Stimulated activated CD4-positive, alpha-beta T cell treated with anti-CD3 and anti-CD28 coated beads, Interleukin-2, amount 100 ng/mL, for 4 hours (primary cell): Measurements from ENCODE around the gene AP2B1.
"Not testable (repeated sequence)": the region's sequence is repeated elsewhere in the genome, so short reads cannot be mapped to it uniquely, and the experiment has no call there.

Experiments
- DNase-seq: peaks from one replicate; pipeline ENCODE4 v3.0.0-alpha.2; 2020; ENCODE audit warnings: low read depth

AP2B1 gene

DNA sequence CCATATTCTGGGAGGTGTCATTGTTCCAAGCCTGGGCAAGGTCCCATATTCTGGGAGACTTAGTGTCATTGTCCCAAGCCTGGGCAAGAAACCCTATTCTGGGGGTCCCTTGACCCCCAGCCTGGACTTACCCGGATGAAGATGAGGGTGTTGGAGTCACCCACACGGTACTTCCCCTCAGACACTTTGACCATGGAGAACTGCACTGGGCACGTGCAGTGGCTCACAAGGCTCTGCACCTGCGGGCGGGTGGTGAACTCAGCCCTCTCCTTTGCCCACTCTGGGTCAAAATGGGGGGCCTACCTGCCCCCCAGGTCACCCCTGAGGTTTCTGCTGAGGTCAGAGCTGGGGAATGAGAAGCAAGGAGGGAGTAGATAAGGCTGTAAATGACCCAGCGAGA, 161.9 kb downstream of the AP2B1 start:
- no peak for DNase-seq

GRCh38 chr17:35749560-35750412, 162.7 kb downstream of the AP2B1 start:
- no peak for DNase-seq

DNA sequence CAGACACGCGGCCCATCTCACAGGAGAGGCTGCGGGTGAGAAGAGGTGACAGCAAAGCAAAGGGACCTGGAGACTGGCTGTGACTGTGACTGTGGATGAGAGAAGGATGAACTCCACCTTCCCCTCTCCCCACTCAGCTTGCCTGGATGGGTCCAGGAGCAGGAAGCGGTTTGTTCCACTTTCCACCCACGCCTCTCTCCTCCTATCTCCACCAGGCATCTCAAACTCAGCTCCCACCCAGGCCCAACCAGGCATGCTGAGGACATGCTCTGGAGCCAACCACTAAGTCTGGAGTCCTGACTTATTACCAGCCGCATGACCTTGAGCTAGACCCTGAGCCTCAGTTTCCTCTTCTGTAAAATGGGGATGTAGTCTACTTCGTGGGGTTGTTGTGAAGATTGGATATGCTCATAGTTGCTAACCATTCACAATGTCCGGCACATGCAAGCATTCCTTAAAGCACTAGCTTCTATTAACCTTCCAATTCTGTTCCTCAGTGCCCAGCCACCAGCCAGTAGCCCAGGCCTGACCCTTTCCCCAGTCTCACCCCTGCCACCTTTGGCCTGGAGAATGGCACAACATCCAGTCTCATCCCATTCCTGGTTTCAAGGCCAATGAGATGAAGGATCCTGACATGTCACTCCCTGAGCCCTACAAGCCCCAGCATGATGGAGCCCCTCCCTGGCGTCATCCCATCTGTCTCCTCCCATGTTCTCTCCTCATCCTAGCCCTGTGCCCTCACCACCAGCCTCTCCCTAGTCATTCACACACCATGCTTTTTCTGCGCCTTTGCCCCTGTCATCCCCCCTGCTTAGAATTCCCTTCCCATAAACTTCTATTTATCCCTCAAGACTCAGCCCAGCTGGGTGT, 163.6 kb downstream of the AP2B1 start:
- no peak for DNase-seq

DNA sequence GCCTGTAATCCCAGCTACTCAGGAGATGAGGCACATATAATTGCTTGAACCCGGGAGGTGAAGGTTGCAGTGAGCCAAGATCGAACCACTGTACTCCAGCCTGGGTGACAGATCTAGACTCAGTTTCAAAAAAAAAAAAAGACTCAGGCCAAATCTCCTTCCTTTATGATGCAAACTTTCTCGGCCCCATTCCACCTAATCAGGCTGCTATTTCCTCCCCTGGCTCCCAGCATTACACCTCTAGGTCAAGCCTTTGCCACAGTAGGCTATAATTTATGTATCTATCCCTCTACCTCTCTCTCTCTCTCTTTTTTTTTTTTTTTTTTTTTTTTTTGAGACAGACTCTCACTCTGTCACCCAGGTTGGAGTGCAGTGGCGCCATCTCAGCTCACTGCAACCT, 164.4 kb downstream of the AP2B1 start:
- not testable (repeated sequence) for DNase-seq

GRCh38 chr17:35752471-35752870, 165.3 kb downstream of the AP2B1 start:
- DNase-seq, result no peak

DNA sequence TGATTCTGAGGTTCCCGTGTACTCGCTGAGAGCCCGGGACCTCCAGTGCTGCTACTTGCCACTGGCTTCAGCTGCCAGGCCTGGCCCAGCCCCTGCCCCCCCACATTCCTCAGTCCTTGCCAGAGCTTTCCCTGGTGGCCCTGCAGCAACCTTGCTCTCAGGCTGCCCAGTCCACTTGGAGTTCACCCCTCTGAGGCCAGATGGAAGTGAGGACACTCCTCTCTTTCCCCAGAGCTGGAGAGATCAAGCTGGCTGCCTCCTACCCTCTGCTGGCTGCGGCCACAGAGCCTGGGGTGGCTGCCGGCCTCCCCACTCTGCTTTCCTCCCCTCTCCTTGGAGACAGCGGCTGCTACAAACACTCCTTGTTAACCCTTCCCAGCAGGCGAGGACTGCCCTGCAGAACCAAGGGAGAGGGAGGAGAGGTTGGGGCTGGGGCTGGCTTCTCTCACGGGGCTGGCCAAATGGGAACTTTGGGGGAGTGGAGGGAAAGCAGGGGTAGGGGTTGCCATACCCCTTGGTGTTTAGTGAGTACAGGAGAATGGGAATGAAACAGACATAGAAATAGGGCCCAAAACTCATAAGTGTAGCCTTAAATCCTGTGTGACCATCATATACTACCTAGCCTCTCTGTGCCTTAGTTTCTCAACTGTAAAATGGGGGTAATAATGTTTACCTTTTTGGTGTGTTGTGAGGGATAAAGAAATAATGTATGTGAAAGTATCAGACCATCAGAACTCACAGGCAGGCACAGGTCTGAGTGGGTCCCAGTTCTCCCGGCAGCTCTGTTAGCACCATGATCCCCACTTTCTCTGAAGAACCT, 166.0 kb downstream of the AP2B1 start, which contains the start of gene GAS2L2:
Gene GAS2L2, minus strand, starts transcription at position 295 of the 820 bp plus-strand sequence. CDS start 389 bp downstream, outside the sequence.
- DNase-seq, result no peak

- DNase-seq, result no peak
These were observed 170.1 kb downstream of the AP2B1 start for GRCh38 chr17:35757243-35757642.

- DNase-seq, result no peak
These were observed 173.5 kb downstream of the AP2B1 start, which contains the start of gene C17orf50 for GRCh38 chr17:35760587-35760986. Gene C17orf50 (plus strand): TSS chr17:35760887. CDS start chr17:35760942, 55 bp downstream.

DNA sequence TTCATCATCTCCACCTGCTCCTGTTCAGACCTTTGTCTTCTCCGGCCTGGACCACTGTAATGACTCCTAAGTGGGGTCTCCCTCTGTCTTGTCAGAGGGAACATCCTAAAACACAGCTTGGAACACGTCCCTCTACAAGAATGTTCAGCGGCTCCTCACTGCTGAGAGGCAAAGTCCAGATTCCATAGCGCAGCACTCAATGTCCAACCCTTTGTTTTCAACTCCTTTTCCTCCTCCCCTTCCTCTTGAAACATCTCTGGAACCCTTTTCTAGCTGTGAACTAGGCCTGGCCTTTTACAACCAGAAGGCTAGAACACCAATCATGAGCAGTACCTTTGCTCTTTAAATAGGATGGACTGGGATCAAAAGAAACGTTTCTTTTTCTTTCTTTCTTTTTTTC, 174.5 kb downstream of the AP2B1 start:
- DNase-seq, result no peak

- no peak for DNase-seq
These were observed 176.6 kb downstream of the AP2B1 start for GRCh38 chr17:35763767-35764122.

GRCh38 chr17:35764123-35764991, 177.2 kb downstream of the AP2B1 start:
- peak; percentile 78 for DNase-seq

GRCh38 chr17:35765086-35765710, 178.1 kb downstream of the AP2B1 start:
- no peak for DNase-seq

- DNase-seq, result no peak
These were observed 178.8 kb downstream of the AP2B1 start for GRCh38 chr17:35765756-35766488.

GRCh38 chr17:35766489-35766877, 179.4 kb downstream of the AP2B1 start:
- DNase-seq, result no peak

- peak; percentile 16 for DNase-seq
These were observed 179.9 kb downstream of the AP2B1 start for GRCh38 chr17:35766903-35767510.

GRCh38 chr17:35768797-35769196, 181.7 kb downstream of the AP2B1 start:
- DNase-seq, result no peak

- DNase-seq, result no peak
These were observed 182.9 kb downstream of the AP2B1 start for GRCh38 chr17:35769895-35770486.

DNA sequence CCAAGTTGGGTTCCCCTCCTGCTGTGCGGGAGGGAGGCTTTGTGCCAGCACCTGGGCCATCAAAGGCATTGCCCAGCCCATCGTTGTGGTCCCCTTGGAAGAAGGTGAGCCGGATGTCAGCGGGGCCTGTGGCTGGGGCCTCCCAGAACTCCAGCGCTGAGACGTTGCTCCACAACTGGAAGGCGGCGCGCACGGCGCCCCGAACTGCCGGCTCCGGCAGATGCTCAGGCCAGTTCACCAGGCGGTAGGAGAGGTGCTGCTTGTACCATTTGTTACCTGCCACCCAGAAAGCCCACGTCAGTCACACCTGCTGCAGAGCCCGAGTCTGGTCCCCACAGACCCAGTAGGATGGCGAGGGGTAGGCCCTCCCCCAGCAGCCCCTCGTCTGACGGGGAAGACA, 186.0 kb downstream of the AP2B1 start:
- DNase-seq, result no peak
